ENCODE data around the gene CXCL3. TPM values are rescaled to one million over a fixed set of nuclear protein-coding genes. Genes with fewer than 3 reads are reported as not detected.

CXCL3 gene
- total and polyA plus RNA-seq, 9 of the 15 experiments (the other 6 are each of a cell fraction or from before 2014, with no cell fraction given) = 2.3 to 8.9 (median 6.1) TPM

DNA sequence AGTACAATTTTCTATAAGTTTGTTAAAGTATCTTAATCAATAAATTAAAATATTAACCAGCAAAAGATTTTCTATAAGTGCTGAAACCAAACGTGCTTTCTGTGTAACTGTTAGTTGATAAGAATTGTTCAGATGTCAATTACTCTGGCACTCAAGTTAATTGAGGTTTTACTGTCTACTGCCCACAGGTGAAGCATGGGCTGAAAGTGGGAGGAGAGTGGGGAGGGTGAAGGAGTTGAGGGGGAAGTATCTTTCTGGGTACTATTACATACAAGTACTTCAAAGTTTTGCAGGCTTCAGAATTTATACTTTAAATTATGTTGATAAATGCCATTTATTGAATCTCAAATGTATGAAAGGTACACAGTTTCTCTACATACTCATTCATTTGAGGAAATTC, 19.1 kb upstream of the CXCL3 start (continued):
- TF ChIP-seq, protein P1, sequence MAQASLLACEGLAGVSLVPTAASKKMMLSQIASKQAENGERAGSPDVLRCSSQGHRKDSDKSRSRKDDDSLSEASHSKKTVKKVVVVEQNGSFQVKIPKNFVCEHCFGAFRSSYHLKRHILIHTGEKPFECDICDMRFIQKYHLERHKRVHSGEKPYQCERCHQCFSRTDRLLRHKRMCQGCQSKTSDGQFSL (CRISPR knock-in tag; IDR thresholded peaks at IDR 0.05) = no peak
- TF ChIP-seq, protein P1 (tag; IDR thresholded peaks at IDR 0.05) = peak in 1 of 2 experiments; percentile 48; a peak in 1 of 4 replicates
- TF ChIP-seq KLF13 (tag; IDR thresholded peaks at IDR 0.05; ENCODE audit: borderline replicate concordance, low read depth) (no peak), PHF8 (IDR thresholded peaks at IDR 0.05; ENCODE audit: borderline replicate concordance, low read length) (no peak), ZNF785 (CRISPR knock-in tag; IDR thresholded peaks at IDR 0.05) (no peak), MED1 (CRISPR knock-in tag; IDR thresholded peaks at IDR 0.05; ENCODE audit: borderline replicate concordance) (no peak), CREM (IDR thresholded peaks at IDR 0.05; ENCODE audit: low read depth) (0 out of 2 replicates have a peak, but pooled peaks have one; percentile 17)
- TF ChIP-seq, protein P2, sequence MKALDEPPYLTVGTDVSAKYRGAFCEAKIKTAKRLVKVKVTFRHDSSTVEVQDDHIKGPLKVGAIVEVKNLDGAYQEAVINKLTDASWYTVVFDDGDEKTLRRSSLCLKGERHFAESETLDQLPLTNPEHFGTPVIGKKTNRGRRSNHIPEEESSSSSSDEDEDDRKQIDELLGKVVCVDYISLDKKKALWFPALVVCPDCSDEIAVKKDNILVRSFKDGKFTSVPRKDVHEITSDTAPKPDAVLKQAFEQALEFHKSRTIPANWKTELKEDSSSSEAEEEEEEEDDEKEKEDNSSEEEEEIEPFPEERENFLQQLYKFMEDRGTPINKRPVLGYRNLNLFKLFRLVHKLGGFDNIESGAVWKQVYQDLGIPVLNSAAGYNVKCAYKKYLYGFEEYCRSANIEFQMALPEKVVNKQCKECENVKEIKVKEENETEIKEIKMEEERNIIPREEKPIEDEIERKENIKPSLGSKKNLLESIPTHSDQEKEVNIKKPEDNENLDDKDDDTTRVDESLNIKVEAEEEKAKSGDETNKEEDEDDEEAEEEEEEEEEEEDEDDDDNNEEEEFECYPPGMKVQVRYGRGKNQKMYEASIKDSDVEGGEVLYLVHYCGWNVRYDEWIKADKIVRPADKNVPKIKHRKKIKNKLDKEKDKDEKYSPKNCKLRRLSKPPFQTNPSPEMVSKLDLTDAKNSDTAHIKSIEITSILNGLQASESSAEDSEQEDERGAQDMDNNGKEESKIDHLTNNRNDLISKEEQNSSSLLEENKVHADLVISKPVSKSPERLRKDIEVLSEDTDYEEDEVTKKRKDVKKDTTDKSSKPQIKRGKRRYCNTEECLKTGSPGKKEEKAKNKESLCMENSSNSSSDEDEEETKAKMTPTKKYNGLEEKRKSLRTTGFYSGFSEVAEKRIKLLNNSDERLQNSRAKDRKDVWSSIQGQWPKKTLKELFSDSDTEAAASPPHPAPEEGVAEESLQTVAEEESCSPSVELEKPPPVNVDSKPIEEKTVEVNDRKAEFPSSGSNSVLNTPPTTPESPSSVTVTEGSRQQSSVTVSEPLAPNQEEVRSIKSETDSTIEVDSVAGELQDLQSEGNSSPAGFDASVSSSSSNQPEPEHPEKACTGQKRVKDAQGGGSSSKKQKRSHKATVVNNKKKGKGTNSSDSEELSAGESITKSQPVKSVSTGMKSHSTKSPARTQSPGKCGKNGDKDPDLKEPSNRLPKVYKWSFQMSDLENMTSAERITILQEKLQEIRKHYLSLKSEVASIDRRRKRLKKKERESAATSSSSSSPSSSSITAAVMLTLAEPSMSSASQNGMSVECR (CRISPR knock-in tag; IDR thresholded peaks at IDR 0.05) = no peak
- TF ChIP-seq, protein P3, sequence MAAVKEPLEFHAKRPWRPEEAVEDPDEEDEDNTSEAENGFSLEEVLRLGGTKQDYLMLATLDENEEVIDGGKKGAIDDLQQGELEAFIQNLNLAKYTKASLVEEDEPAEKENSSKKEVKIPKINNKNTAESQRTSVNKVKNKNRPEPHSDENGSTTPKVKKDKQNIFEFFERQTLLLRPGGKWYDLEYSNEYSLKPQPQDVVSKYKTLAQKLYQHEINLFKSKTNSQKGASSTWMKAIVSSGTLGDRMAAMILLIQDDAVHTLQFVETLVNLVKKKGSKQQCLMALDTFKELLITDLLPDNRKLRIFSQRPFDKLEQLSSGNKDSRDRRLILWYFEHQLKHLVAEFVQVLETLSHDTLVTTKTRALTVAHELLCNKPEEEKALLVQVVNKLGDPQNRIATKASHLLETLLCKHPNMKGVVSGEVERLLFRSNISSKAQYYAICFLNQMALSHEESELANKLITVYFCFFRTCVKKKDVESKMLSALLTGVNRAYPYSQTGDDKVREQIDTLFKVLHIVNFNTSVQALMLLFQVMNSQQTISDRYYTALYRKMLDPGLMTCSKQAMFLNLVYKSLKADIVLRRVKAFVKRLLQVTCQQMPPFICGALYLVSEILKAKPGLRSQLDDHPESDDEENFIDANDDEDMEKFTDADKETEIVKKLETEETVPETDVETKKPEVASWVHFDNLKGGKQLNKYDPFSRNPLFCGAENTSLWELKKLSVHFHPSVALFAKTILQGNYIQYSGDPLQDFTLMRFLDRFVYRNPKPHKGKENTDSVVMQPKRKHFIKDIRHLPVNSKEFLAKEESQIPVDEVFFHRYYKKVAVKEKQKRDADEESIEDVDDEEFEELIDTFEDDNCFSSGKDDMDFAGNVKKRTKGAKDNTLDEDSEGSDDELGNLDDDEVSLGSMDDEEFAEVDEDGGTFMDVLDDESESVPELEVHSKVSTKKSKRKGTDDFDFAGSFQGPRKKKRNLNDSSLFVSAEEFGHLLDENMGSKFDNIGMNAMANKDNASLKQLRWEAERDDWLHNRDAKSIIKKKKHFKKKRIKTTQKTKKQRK (IDR thresholded peaks at IDR 0.05; ENCODE audit: borderline replicate concordance, low read depth, low read length) = no peak

All from K562 (cell line).